Activated T-cell treated with anti-CD3 and anti-CD28 coated beads, Interleukin-2, amount 50 U/mL, for 24 hours (primary cell): Measurements from ENCODE around the gene ADGRL3.
"Not testable (repeated sequence)": the region's sequence is repeated elsewhere in the genome, so short reads cannot be mapped to it uniquely, and the experiment has no call there.

Source experiments
- DNase-seq: peaks from one replicate; pipeline ENCODE4 v3.0.0-alpha.2; 2020
- H3K27ac Mint-ChIP-seq: 2 replicates; pipeline ENCODE4 v1.8.0; 2020; ENCODE audit warnings: mild to moderate bottlenecking, mixed read lengths
- H3K27me3 Mint-ChIP-seq: 2 replicates; pipeline ENCODE4 v1.8.0; 2020; ENCODE audit warnings: mixed read lengths
- H3K36me3 Mint-ChIP-seq: 2 replicates; pipeline ENCODE4 v1.8.0; 2020; ENCODE audit warnings: low read depth, mixed read lengths
- H3K4me1 Mint-ChIP-seq: 2 replicates; pipeline ENCODE4 v1.8.0; 2020; ENCODE audit warnings: low read depth, mixed read lengths
- H3K4me3 Mint-ChIP-seq: 2 replicates; pipeline ENCODE4 v1.8.0; 2020; ENCODE audit warnings: mild to moderate bottlenecking, moderate library complexity, mixed read lengths
- H3K9me3 Mint-ChIP-seq: 2 replicates; pipeline ENCODE4 v1.8.0; 2020; ENCODE audit warnings: mixed read lengths

The ADGRL3 gene

DNA sequence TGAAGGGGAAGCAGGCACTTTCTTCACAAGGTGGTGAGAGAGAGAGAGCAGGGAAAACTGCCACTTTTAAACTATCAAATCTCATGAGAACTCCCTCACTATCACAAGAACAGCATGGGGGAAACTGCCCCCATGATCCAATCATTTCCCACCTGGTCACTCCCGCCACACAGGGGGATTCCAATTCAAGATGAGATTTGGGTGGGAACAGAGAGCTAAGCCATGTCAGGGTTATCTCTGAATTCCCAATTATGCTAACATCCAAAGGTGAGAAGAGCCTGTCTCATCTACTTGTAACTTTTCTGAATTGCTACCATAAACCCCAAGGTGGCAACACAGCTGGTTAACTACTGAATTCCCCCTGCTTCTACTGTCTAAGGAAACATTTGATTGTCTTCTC is 758.5 kb downstream of the ADGRL3 start:
- no peaks in the 10 kb centered on the region for H3K36me3 Mint-ChIP-seq
- H3K27me3 Mint-ChIP-seq, result no peaks in the 10 kb centered on the region
- H3K9me3 Mint-ChIP-seq, result peaks cover 26% of the 10 kb centered on the region
- DNase-seq, result no peak
- H3K4me1 Mint-ChIP-seq, result no peaks in the 10 kb centered on the region
- H3K4me3 Mint-ChIP-seq, result no peak overlapping the region
- H3K27ac Mint-ChIP-seq, result no peak overlapping the region

DNA sequence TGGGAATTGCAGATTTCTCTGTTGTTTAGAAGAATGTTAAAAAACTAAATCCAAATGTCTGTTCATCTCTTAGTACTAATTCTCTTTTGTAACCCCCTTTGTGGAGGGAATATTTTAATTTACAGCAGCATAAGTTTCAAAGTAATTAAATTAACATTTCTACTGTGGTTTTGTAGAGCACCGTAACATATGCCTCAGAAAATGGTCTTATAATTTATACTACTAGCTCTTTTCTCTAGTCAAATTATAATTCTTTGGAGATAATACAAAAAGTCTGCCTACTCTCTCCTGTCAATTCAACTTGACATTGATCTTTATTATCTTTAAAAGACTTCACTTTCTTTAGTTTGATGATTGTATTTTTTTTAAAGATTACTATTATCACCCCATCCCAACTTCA is 759.0 kb downstream of the ADGRL3 start:
- Mint-ChIP-seq H3K9me3 (peaks cover 26% of the 10 kb centered on the region), H3K27ac (no peak overlapping the region), H3K27me3 (no peaks in the 10 kb centered on the region), H3K4me3 (no peak overlapping the region), H3K4me1 (no peaks in the 10 kb centered on the region), H3K36me3 (no peaks in the 10 kb centered on the region)
- DNase-seq, result no peak

DNA sequence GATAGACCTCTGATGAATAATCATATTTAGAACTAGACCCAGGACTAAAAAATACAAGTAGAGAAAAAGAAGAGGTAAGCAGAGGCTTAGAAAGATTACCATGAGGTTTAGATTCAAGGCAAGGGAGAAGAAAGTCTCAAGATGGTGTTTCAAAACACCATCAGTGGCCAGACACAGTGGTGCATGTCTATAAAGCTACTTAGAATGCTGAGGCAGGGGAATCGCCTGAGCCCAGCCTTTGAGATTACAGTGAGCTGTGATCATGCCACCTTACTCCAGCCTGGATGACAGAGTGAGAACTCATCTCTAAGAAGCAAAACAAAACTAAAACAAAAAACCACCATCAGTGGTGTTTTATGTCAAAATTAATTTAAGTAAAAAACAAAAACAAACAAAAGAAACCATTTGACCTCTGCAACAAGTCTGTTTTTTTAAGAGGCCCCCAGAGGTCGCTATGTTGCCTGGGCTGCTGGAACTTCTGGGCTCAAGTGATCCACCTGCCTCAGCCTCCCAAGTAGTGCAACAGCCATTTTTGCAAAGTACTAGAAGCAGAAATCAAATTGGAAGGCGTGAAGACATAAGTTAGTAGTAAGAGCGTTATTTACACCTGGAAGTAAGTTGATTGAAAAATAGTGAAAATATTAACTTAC is 784.3 kb downstream of the ADGRL3 start:
- peaks cover 26% of the 10 kb centered on the region for H3K9me3 Mint-ChIP-seq
- H3K4me3 Mint-ChIP-seq, result no peak overlapping the region
- no peak for DNase-seq
- H3K27ac Mint-ChIP-seq, result no peak overlapping the region
- H3K4me1 Mint-ChIP-seq, result no peaks in the 10 kb centered on the region
- no peaks in the 10 kb centered on the region for H3K27me3 Mint-ChIP-seq
- no peaks in the 10 kb centered on the region for H3K36me3 Mint-ChIP-seq

DNA sequence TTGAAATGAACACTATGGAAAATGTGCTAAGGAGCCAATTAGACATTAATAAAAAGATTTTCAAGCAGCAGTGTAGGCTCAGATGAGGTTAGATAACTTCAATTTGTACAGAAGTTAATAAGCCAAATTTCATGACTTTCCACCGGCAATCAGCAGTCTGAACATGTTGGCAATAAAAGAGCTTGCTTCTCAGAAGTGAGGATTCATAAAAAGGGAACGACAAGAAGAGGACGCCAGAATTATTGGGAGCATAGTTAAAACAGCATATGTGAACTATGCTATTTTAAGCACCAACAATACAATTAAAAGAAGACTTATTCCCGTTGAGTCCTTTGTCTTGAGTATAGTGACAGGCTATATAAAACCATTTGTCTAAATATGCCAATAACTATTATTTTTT is 785.3 kb downstream of the ADGRL3 start:
- H3K9me3 Mint-ChIP-seq, result peaks cover 24% of the 10 kb centered on the region
- H3K4me1 Mint-ChIP-seq, result no peaks in the 10 kb centered on the region
- DNase-seq, result no peak
- no peaks in the 10 kb centered on the region for H3K36me3 Mint-ChIP-seq
- H3K27me3 Mint-ChIP-seq, result no peaks in the 10 kb centered on the region
- H3K27ac Mint-ChIP-seq, result no peak overlapping the region
- H3K4me3 Mint-ChIP-seq, result no peak overlapping the region

DNA sequence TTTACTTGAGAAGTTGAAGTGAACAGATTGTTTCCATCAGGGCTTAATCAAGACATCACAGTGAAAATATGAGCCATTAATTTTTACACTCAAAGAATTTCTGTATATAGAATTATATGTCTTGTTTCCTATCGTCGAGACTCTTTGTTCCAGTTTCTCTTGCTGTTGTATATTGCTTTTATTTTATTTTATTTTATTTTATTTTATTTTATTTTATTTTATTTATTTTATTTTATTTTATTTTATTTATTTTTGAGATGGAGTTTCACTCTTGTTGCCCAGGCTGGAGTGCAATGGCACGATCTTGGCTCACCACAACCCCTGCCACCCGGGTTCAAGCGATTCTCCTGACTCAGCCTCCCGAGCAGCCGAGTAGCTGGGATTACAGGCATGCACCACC is 786.8 kb downstream of the ADGRL3 start:
- not testable (repeated sequence) for H3K4me1 Mint-ChIP-seq, DNase-seq, H3K27ac Mint-ChIP-seq, H3K4me3 Mint-ChIP-seq, H3K27me3 Mint-ChIP-seq, H3K36me3 Mint-ChIP-seq
- peaks cover 22% of the 10 kb centered on the region for H3K9me3 Mint-ChIP-seq

DNA sequence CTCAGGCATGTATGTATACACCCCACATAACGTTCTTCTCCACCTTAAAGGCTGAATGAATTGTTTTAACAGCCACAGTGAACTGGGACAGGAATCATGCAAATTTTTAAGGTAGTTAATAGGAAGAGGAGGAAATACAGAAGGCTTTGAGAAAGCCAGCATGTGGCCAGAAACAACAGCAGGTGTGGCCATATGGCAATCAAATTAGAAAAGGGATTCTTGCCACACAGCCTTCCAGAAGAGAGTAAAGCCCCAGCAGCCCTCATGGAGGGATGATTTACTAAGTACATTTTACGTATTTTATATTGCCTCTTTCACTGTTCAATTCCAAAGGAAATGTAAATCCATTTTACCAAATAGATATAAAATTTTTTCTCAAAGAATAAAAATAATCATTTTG is 792.2 kb downstream of the ADGRL3 start:
- peaks cover 15% of the 10 kb centered on the region for H3K9me3 Mint-ChIP-seq
- H3K4me3 Mint-ChIP-seq, result no peak overlapping the region
- H3K27me3 Mint-ChIP-seq, result no peaks in the 10 kb centered on the region
- H3K36me3 Mint-ChIP-seq, result no peaks in the 10 kb centered on the region
- H3K27ac Mint-ChIP-seq, result no peak overlapping the region
- no peaks in the 10 kb centered on the region for H3K4me1 Mint-ChIP-seq
- DNase-seq, result no peak

DNA sequence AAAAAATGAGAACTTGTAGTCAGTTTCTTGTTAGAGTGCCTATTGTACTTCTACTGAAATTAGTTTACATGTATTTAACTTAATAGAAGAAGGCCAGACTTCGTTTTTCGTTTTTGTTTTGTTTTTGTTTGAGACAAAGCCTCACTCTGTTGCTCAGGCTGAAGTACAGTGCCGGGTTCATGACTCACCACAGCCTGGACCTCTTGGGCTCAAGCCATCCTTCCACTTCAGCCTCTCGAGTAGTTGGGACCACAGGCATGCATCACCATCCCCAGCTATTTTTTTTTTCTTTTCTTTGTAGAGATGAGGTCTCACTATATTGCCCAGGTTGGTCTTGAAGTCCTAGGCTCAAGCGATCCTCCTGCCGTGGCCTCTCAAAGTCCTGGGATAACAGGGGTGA is 793.9 kb downstream of the ADGRL3 start:
- no peak for DNase-seq
- no peak overlapping the region for H3K27ac Mint-ChIP-seq
- no peaks in the 10 kb centered on the region for H3K27me3 Mint-ChIP-seq
- no peak overlapping the region for H3K4me3 Mint-ChIP-seq
- no peaks in the 10 kb centered on the region for H3K4me1 Mint-ChIP-seq
- H3K9me3 Mint-ChIP-seq, result peaks cover 12% of the 10 kb centered on the region
- H3K36me3 Mint-ChIP-seq, result no peaks in the 10 kb centered on the region

DNA sequence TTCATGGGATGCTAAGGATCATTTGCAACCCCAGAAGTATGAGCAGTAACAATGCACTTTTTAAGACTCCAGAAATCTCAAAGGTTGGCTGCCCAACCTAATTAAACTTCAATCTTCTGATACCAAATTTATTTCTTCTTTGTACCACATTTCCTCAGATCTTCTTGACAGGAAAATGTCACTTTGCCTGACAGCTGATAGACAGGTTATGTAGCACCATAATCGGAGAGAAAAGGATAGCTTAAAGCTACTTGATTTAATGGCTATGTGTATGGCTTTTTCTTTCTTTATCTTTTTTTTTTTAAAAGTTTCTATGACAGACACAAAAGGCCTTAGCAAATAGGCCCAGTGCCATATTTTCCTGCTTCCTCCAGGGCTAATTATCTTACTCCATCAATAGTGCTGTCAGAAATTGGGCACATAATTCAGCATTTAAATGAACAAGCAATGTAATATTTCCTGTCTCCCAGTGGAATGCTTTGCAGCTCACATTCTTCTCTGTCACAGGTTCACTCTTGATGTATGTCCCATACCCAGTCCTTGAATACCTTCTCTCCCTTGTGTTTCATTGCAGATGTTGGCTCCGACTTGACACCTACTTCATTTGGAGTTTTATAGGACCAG is 795.7 kb downstream of the ADGRL3 start:
- H3K4me3 Mint-ChIP-seq, result no peak overlapping the region
- no peaks in the 10 kb centered on the region for H3K27me3 Mint-ChIP-seq
- H3K9me3 Mint-ChIP-seq, result peaks cover 12% of the 10 kb centered on the region
- H3K36me3 Mint-ChIP-seq, result no peaks in the 10 kb centered on the region
- DNase-seq, result no peak
- H3K27ac Mint-ChIP-seq, result no peak overlapping the region
- no peaks in the 10 kb centered on the region for H3K4me1 Mint-ChIP-seq

DNA sequence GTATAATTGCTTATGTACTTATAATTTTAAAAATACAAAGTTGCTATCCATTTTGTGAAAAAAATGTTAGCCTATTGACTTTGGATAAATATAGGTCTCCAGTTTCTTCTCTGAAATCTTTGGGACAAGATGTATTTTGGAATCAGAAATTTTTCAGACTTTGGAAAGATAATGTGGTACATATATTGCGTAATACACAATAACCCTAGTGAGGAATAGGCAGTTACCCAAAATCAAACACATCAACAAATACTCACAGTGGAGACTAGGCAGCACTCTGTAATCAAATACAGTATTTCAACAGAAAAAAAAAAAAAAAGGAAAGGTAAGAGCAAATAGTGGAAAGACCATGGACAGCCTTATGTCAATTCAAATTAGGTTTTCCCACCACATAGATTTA is 796.8 kb downstream of the ADGRL3 start:
- Mint-ChIP-seq H3K4me1 (no peaks in the 10 kb centered on the region), H3K4me3 (no peak overlapping the region), H3K36me3 (no peaks in the 10 kb centered on the region), H3K27ac (no peak overlapping the region), H3K27me3 (no peaks in the 10 kb centered on the region), H3K9me3 (peaks cover 14% of the 10 kb centered on the region)
- no peak for DNase-seq

DNA sequence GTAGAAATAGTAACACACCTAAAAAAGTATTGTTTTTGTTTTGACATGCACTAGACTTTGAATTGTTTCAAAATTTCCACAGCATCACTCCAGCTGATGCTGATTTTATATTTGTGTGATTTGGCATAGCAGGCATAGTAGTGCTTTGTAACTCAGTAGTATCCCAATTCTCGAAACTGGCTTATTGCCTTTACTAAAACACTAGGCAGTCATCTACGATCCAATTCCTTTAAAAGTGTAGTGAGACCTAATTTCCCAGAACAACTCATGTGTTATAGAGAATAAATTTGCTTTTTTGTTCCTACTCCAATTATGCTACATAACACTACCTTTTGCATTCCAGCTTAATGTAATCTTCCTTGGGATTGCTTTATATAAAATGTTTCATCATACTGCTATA is 797.7 kb downstream of the ADGRL3 start:
- no peak for DNase-seq
- no peaks in the 10 kb centered on the region for H3K27me3 Mint-ChIP-seq
- H3K36me3 Mint-ChIP-seq, result no peaks in the 10 kb centered on the region
- H3K4me3 Mint-ChIP-seq, result no peak overlapping the region
- H3K27ac Mint-ChIP-seq, result no peak overlapping the region
- peaks cover 14% of the 10 kb centered on the region for H3K9me3 Mint-ChIP-seq
- H3K4me1 Mint-ChIP-seq, result no peaks in the 10 kb centered on the region

DNA sequence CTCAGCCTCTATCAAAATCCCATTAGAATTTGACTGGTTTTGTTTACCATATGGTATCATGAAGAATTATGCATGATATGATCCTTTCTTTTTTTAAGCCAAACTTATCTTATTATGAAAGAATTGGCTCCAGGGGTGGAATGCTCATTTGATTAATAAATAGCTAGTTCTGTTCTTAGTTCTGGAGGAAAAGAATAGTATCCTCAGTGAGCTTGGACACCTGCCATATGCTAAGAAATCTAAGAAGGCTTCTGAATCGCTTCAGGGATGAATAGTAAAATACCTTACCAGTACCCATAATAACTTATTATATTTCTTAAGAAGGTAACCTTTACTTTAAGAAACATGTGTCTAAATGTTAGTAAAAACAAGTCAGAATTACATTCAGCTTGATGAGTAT is 803.6 kb downstream of the ADGRL3 start:
- Mint-ChIP-seq H3K27me3 (no peaks in the 10 kb centered on the region), H3K27ac (no peak overlapping the region), H3K9me3 (peaks cover 26% of the 10 kb centered on the region), H3K4me3 (no peak overlapping the region), H3K36me3 (no peaks in the 10 kb centered on the region), H3K4me1 (no peaks in the 10 kb centered on the region)
- no peak for DNase-seq

DNA sequence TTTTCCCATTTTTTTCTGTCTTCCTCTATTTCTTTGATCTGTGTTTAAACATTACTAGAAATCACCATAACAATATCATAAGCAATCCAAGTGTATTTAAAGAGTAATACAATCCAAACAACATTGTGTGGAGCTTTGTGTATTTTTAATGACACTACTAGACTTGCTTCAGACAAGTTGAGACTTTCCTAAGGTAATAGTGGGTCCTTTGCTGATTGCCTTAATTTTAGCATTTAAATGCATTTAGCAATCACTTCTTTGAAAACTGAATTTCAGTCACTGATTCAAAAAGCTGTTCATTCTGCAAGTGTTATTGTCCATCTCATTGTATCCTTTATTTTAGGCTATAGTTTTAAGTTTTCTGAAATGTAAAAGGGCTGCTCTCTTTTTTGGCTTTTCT is 804.8 kb downstream of the ADGRL3 start:
- Mint-ChIP-seq H3K27ac (no peak overlapping the region), H3K4me1 (no peaks in the 10 kb centered on the region), H3K27me3 (no peaks in the 10 kb centered on the region), H3K9me3 (peaks cover 26% of the 10 kb centered on the region), H3K4me3 (no peak overlapping the region), H3K36me3 (no peaks in the 10 kb centered on the region)
- DNase-seq, result no peak

DNA sequence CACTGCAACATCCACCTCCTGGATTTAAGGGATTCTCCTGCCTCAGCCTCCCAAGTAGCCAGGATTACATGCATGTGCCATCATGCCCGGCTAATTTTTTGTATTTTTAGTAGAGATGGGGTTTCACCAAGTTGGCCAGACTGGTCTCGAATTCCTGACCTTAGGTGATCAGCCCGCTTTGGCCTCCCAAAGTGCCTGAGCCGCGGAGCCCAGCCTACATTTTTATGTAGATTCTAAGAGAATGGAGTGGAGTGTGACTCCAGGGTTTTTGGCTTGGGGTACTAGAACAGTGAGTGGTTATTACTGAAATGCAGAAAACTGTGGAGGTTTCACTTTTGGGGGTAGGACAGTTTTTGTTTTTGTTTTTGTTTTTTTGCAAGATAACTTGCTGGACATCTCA is 806.0 kb downstream of the ADGRL3 start:
- H3K27ac Mint-ChIP-seq, result no peak overlapping the region
- H3K4me3 Mint-ChIP-seq, result no peak overlapping the region
- DNase-seq, result no peak
- H3K36me3 Mint-ChIP-seq, result no peaks in the 10 kb centered on the region
- no peaks in the 10 kb centered on the region for H3K27me3 Mint-ChIP-seq
- no peaks in the 10 kb centered on the region for H3K4me1 Mint-ChIP-seq
- H3K9me3 Mint-ChIP-seq, result peaks cover 27% of the 10 kb centered on the region

DNA sequence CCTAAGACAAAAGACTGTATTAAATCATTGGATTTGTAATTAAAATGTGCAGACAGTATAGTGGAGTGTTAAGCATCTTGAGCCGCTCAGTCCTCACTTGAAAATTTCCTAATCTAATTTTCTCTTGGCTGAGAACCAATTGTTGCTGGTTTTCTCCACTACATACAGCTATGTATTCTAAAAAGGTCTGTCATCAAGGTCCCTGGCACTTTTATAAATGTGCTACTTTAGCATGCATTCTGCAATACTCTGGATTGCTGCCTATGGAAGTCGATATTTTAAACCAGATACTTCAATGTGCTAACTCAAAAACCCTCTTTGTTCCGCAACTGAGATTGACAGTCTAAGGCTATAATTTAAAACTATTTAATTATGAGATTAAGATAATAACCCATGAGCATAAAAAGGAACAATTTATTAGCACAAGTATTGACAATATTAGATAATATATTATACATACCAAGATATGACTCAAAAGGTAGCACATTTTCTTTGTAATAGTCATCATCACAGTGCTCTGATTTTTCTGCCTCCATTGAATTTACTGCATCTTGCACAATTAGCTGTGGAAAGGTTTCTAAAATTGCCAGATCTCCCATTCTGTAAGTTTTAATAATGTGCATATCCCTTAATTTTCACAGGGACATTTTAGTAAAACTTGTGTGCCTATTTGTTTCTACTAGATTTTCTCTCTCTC is 815.1 kb downstream of the ADGRL3 start:
- DNase-seq, result no peak
- Mint-ChIP-seq H3K4me1 (no peaks in the 10 kb centered on the region), H3K27me3 (no peaks in the 10 kb centered on the region), H3K4me3 (no peak overlapping the region), H3K27ac (no peak overlapping the region), H3K9me3 (peaks cover 21% of the 10 kb centered on the region), H3K36me3 (no peaks in the 10 kb centered on the region)

DNA sequence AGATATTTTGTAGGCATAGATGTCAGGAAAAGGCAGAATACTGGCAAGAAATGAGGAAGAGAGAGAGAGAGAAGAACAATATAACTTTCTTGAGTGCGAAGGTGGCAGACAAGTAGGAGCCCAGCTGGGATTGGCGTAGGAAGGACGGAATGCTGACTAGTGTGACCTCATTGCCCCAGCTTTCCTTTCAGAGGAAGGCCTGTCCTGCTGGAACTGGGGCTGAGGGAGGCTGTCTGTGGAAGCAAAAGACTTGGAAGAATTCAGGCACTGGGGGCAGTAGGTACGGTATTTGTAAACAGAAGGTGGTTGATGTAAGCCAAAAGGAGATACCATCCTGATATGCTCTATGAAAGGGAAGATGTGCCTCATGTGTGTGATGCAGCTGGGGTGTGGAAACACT is 818.4 kb downstream of the ADGRL3 start:
- H3K27ac Mint-ChIP-seq, result no peak overlapping the region
- no peak overlapping the region for H3K4me3 Mint-ChIP-seq
- H3K36me3 Mint-ChIP-seq, result no peaks in the 10 kb centered on the region
- no peaks in the 10 kb centered on the region for H3K27me3 Mint-ChIP-seq
- peaks cover 19% of the 10 kb centered on the region for H3K9me3 Mint-ChIP-seq
- no peaks in the 10 kb centered on the region for H3K4me1 Mint-ChIP-seq
- DNase-seq, result no peak
